Measurements from ENCODE around the gene PRR30. TPM values are rescaled to one million over a fixed set of nuclear protein-coding genes. Genes with fewer than 3 reads are reported as not detected.

PRR30 gene
- total RNA-seq, 1 experiment from 2014 or later: not detected

- no peaks in the 10 kb centered on the region for H3K9me2 ChIP-seq (ENCODE audit: insufficient read depth)
- TF ChIP-seq MAX (IDR thresholded peaks at IDR 0.05): no peak
- no peak for TF ChIP-seq ELF1 (IDR thresholded peaks at IDR 0.05; ENCODE audit: borderline replicate concordance, low read depth)
- no peak for TF ChIP-seq TCF7L2 (IDR thresholded peaks at IDR 0.05; ENCODE audit: borderline replicate concordance, extremely low read depth, insufficient read depth, insufficient read length)
- TF ChIP-seq SP1 (IDR thresholded peaks at IDR 0.05; ENCODE audit: low read depth): no peak
- no peak for TF ChIP-seq ZFX (IDR thresholded peaks at IDR 0.05)
- TF ChIP-seq FOSL1 (IDR thresholded peaks at IDR 0.05; ENCODE audit: low read depth): no peak
- TF ChIP-seq EZH2phosphoT487 (IDR thresholded peaks at IDR 0.05; ENCODE audit: borderline replicate concordance): no peak
- TF ChIP-seq RAD21 (IDR thresholded peaks at IDR 0.05; ENCODE audit: low read depth): no peak
- no peak for TF ChIP-seq ATF3 (IDR thresholded peaks at IDR 0.05)
- no peak for TF ChIP-seq REST (IDR thresholded peaks at IDR 0.05; ENCODE audit: low read depth)
- TF ChIP-seq EGR1 (IDR thresholded peaks at IDR 0.05; ENCODE audit: low read depth): no peak
- TF ChIP-seq YY1 (IDR thresholded peaks at IDR 0.05; ENCODE audit: extremely low read depth, insufficient replicate concordance, low read depth, low read length): no peak
- TF ChIP-seq SRF (IDR thresholded peaks at IDR 0.05; ENCODE audit: low read depth): no peak
- no peak for TF ChIP-seq POLR2AphosphoS5 (IDR thresholded peaks at IDR 0.05; ENCODE audit: low read depth, low read length)
- TF ChIP-seq SIN3A (IDR thresholded peaks at IDR 0.05; ENCODE audit: low read depth): no peak
- no peak for TF ChIP-seq JUND (IDR thresholded peaks at IDR 0.05)
- no peaks in the 10 kb centered on the region for H3K27me3 ChIP-seq (ENCODE audit: insufficient read depth, low read length)
- H3K9me3 ChIP-seq (ENCODE audit: control insufficient read depth in 1 of 2, insufficient read depth in 1 of 2, low read depth in 1 of 2, low read length in 2 of 2): no peaks in the 10 kb centered on the region
- no peak overlapping the region for H3K27ac ChIP-seq (ENCODE audit: low read depth, low read length)
- 0 out of 4 replicates have a peak, but pooled peaks cover 0 to 3% of the 10 kb centered on the region in 2 experiments for H3K4me1 ChIP-seq (ENCODE audit: control insufficient read depth in 1 of 2, insufficient read depth in 2 of 2, low read length in 2 of 2)
- no TSS peak for BruUV-seq (replicated peaks)
- RAD21 ChIA-PET (ENCODE audit: low non-redundant PET in 1 of 2, low total read pairs in 2 of 2, uncharacterized antibody in 2 of 2, unreplicated experiment in 2 of 2): interaction anchor here in 1 of 2 experiments (0.7 kb wide), 1 partner anchor 8 kb away, joined by 6 read pairs; no protein-coding TSS in a partner anchor
- ATAC-seq (no peak), DNase-seq (ENCODE audit: low read depth, low spot score) (no peak)
- H3K36me3 ChIP-seq (ENCODE audit: control insufficient read depth in 1 of 2, insufficient read depth in 2 of 2, low read length in 2 of 2): no peaks in the 10 kb centered on the region
- H2AFZ ChIP-seq (ENCODE audit: low read depth, low read length, poor library complexity, severe bottlenecking): no peak overlapping the region
- H3K79me2 ChIP-seq (ENCODE audit: insufficient read depth, low read length): no peaks in the 10 kb centered on the region
- CTCF ChIA-PET: interaction anchor here (1.9 kb wide), 1 partner anchor 10 kb away, joined by 7 read pairs; no protein-coding TSS in a partner anchor
- no peak overlapping the region for H3K9ac ChIP-seq (ENCODE audit: low read length)
- H3K4me3 ChIP-seq (replicated peaks in 1 of 2; ENCODE audit: low read depth in 1 of 2, low read length in 2 of 2): no peak overlapping the region
- H3K4me2 ChIP-seq (ENCODE audit: low read length): no peak overlapping the region
- intact Hi-C loops (cut with micrococcal nuclease): no loop called here
- no peaks in the 10 kb centered on the region for H4K20me1 ChIP-seq (ENCODE audit: insufficient read depth)
- POLR2A ChIA-PET: no interaction called here
Observed at GRCh38 chr2:27159271-27159670, 20.1 kb upstream of the PRR30 start.

Measured in HCT116 (cell line).